Measurements from ENCODE around the gene E2F3.

E2F3 gene

GRCh38 chr6:20432692-20433091 is 31.0 kb downstream of the E2F3 start:
- no peak for DNase-seq (ENCODE audit: low spot score in 2 of 2)
- no peaks in the 10 kb centered on the region for H3K9me3 ChIP-seq
- H3K4me3 ChIP-seq = no peak overlapping the region
- no peaks in the 10 kb centered on the region for H3K27me3 ChIP-seq (ENCODE audit: low read depth)
- in situ Hi-C loops (cut with MboI; ENCODE audit: low sequenced_read_pairs) = no loop called here
- peaks cover 29% of the 10 kb centered on the region for H3K36me3 ChIP-seq (replicated peaks)
- peaks cover 1% of the 10 kb centered on the region for H3K4me1 ChIP-seq

- H3K36me3 ChIP-seq (replicated peaks) = peaks cover 29% of the 10 kb centered on the region
- in situ Hi-C loops (cut with MboI; ENCODE audit: low sequenced_read_pairs) = no loop called here
- peaks cover 7% of the 10 kb centered on the region for H3K4me1 ChIP-seq
- H3K4me3 ChIP-seq = no peak overlapping the region
- no peaks in the 10 kb centered on the region for H3K9me3 ChIP-seq
- no peaks in the 10 kb centered on the region for H3K27me3 ChIP-seq (ENCODE audit: low read depth)
- no peak for DNase-seq (ENCODE audit: low spot score in 2 of 2)
Measured at GRCh38 chr6:20433321-20433720, 31.6 kb downstream of the E2F3 start.

GRCh38 chr6:20433929-20434328 is 32.2 kb downstream of the E2F3 start:
- Histone ChIP-seq H3K4me1 (peaks cover 10% of the 10 kb centered on the region), H3K4me3 (no peak overlapping the region), H3K27me3 (ENCODE audit: low read depth) (no peaks in the 10 kb centered on the region), H3K36me3 (replicated peaks) (peaks cover 32% of the 10 kb centered on the region), H3K9me3 (no peaks in the 10 kb centered on the region)
- in situ Hi-C loops (cut with MboI; ENCODE audit: low sequenced_read_pairs) = no loop called here
- DNase-seq (ENCODE audit: low spot score in 2 of 2) = no peak

GRCh38 chr6:20434766-20435165 is 33.1 kb downstream of the E2F3 start:
- no peak for DNase-seq (ENCODE audit: low spot score in 2 of 2)
- no peak overlapping the region for H3K4me3 ChIP-seq
- no peaks in the 10 kb centered on the region for H3K9me3 ChIP-seq
- peaks cover 10% of the 10 kb centered on the region for H3K4me1 ChIP-seq
- in situ Hi-C loops (cut with MboI; ENCODE audit: low sequenced_read_pairs) = no loop called here
- H3K36me3 ChIP-seq (replicated peaks) = peaks cover 30% of the 10 kb centered on the region
- H3K27me3 ChIP-seq (ENCODE audit: low read depth) = no peaks in the 10 kb centered on the region

- Histone ChIP-seq H3K4me1 (peaks cover 10% of the 10 kb centered on the region), H3K4me3 (no peak overlapping the region), H3K36me3 (replicated peaks) (peaks cover 29% of the 10 kb centered on the region), H3K27me3 (ENCODE audit: low read depth) (no peaks in the 10 kb centered on the region), H3K9me3 (no peaks in the 10 kb centered on the region)
- in situ Hi-C loops (cut with MboI; ENCODE audit: low sequenced_read_pairs) = no loop called here
- no peak for DNase-seq (ENCODE audit: low spot score in 2 of 2)
Measured at GRCh38 chr6:20436719-20437118, 35.0 kb downstream of the E2F3 start.

GRCh38 chr6:20437639-20438038 is 36.0 kb downstream of the E2F3 start:
- H3K36me3 ChIP-seq (replicated peaks) = peaks cover 27% of the 10 kb centered on the region
- DNase-seq (ENCODE audit: low spot score in 2 of 2) = no peak
- peaks cover 10% of the 10 kb centered on the region for H3K4me1 ChIP-seq
- no peaks in the 10 kb centered on the region for H3K27me3 ChIP-seq (ENCODE audit: low read depth)
- no peaks in the 10 kb centered on the region for H3K9me3 ChIP-seq
- H3K4me3 ChIP-seq = no peak overlapping the region
- in situ Hi-C loops (cut with MboI; ENCODE audit: low sequenced_read_pairs) = no loop called here

- H3K4me3 ChIP-seq = no peak overlapping the region
- peaks cover 22% of the 10 kb centered on the region for H3K36me3 ChIP-seq (replicated peaks)
- no peak for DNase-seq (ENCODE audit: low spot score in 2 of 2)
- peaks cover 10% of the 10 kb centered on the region for H3K4me1 ChIP-seq
- H3K27me3 ChIP-seq (ENCODE audit: low read depth) = no peaks in the 10 kb centered on the region
- no peaks in the 10 kb centered on the region for H3K9me3 ChIP-seq
- in situ Hi-C loops (cut with MboI; ENCODE audit: low sequenced_read_pairs) = no loop called here
Measured at GRCh38 chr6:20438462-20439070, 36.9 kb downstream of the E2F3 start.

- Histone ChIP-seq H3K9me3 (no peaks in the 10 kb centered on the region), H3K4me3 (no peak overlapping the region), H3K36me3 (replicated peaks) (peaks cover 27% of the 10 kb centered on the region), H3K27me3 (ENCODE audit: low read depth) (no peaks in the 10 kb centered on the region), H3K4me1 (peaks cover 10% of the 10 kb centered on the region)
- in situ Hi-C loops (cut with MboI; ENCODE audit: low sequenced_read_pairs) = no loop called here
- DNase-seq (ENCODE audit: low spot score in 2 of 2) = no peak
Measured at GRCh38 chr6:20439558-20439957, 37.9 kb downstream of the E2F3 start.

GRCh38 chr6:20440296-20440695 is 38.6 kb downstream of the E2F3 start:
- H3K9me3 ChIP-seq = no peaks in the 10 kb centered on the region
- H3K4me3 ChIP-seq = no peak overlapping the region
- peaks cover 22% of the 10 kb centered on the region for H3K36me3 ChIP-seq (replicated peaks)
- H3K27me3 ChIP-seq (ENCODE audit: low read depth) = no peaks in the 10 kb centered on the region
- DNase-seq (ENCODE audit: low spot score in 2 of 2) = no peak
- in situ Hi-C loops (cut with MboI; ENCODE audit: low sequenced_read_pairs) = no loop called here
- peaks cover 10% of the 10 kb centered on the region for H3K4me1 ChIP-seq

GRCh38 chr6:20441236-20441635 is 39.6 kb downstream of the E2F3 start:
- no peak overlapping the region for H3K4me3 ChIP-seq
- no peaks in the 10 kb centered on the region for H3K9me3 ChIP-seq
- peaks cover 22% of the 10 kb centered on the region for H3K36me3 ChIP-seq (replicated peaks)
- H3K27me3 ChIP-seq (ENCODE audit: low read depth) = no peaks in the 10 kb centered on the region
- DNase-seq (ENCODE audit: low spot score in 2 of 2) = no peak
- in situ Hi-C loops (cut with MboI; ENCODE audit: low sequenced_read_pairs) = no loop called here
- peaks cover 10% of the 10 kb centered on the region for H3K4me1 ChIP-seq

GRCh38 chr6:20441921-20442320 is 40.2 kb downstream of the E2F3 start:
- Histone ChIP-seq H3K4me3 (no peak overlapping the region), H3K9me3 (no peaks in the 10 kb centered on the region), H3K4me1 (peaks cover 11% of the 10 kb centered on the region), H3K36me3 (replicated peaks) (peaks cover 22% of the 10 kb centered on the region), H3K27me3 (ENCODE audit: low read depth) (no peaks in the 10 kb centered on the region)
- in situ Hi-C loops (cut with MboI; ENCODE audit: low sequenced_read_pairs) = no loop called here
- DNase-seq (ENCODE audit: low spot score in 2 of 2) = no peak

GRCh38 chr6:20444786-20445271 is 43.1 kb downstream of the E2F3 start:
- Histone ChIP-seq H3K4me3 (no peak overlapping the region), H3K36me3 (replicated peaks) (peaks cover 17% of the 10 kb centered on the region), H3K9me3 (no peaks in the 10 kb centered on the region), H3K27me3 (ENCODE audit: low read depth) (no peaks in the 10 kb centered on the region), H3K4me1 (peaks cover 27% of the 10 kb centered on the region)
- in situ Hi-C loops (cut with MboI; ENCODE audit: low sequenced_read_pairs) = no loop called here
- no peak for DNase-seq (ENCODE audit: low spot score in 2 of 2)

GRCh38 chr6:20447157-20447556 is 45.5 kb downstream of the E2F3 start:
- no peak overlapping the region for H3K4me3 ChIP-seq
- H3K9me3 ChIP-seq = peaks cover 3% of the 10 kb centered on the region; the same call in 1 of the 2 replicates
- no peak for DNase-seq (ENCODE audit: low spot score in 2 of 2)
- no peaks in the 10 kb centered on the region for H3K27me3 ChIP-seq (ENCODE audit: low read depth)
- peaks cover 9% of the 10 kb centered on the region for H3K36me3 ChIP-seq (replicated peaks)
- peaks cover 37% of the 10 kb centered on the region for H3K4me1 ChIP-seq
- in situ Hi-C loops (cut with MboI; ENCODE audit: low sequenced_read_pairs) = no loop called here

GRCh38 chr6:20447581-20448132 is 46.0 kb downstream of the E2F3 start:
- no peaks in the 10 kb centered on the region for H3K27me3 ChIP-seq (ENCODE audit: low read depth)
- peaks cover 9% of the 10 kb centered on the region for H3K36me3 ChIP-seq (replicated peaks)
- H3K4me1 ChIP-seq = peaks cover 37% of the 10 kb centered on the region
- no peak for DNase-seq (ENCODE audit: low spot score in 2 of 2)
- peaks cover 3% of the 10 kb centered on the region; the same call in 1 of the 2 replicates for H3K9me3 ChIP-seq
- in situ Hi-C loops (cut with MboI; ENCODE audit: low sequenced_read_pairs) = no loop called here
- no peak overlapping the region for H3K4me3 ChIP-seq
